Large intestine (tissue), 3 donors: Measurements from ENCODE around the gene ACO1. TPM values are rescaled to one million over a fixed set of nuclear protein-coding genes. Genes with fewer than 3 reads are reported as not detected.
A peak's percentile ranks its signal among the peaks of the same experiment; 100 is the strongest.
"Not testable (repeated sequence)": the region's sequence is repeated elsewhere in the genome, so short reads cannot be mapped to it uniquely, and the experiment has no call there.

ENCODE experiments used
- DNase-seq, 2 donors: peaks; one replicate each; pipeline versions ENCODE4 v3.0.0 to v3.0.0-alpha.2; 2013
- H3K27ac ChIP-seq: one replicate; pipeline ENCODE4 v1.5.1; 2013; ENCODE audit warnings: low read length
- H3K27me3 ChIP-seq: 2 replicates; pipeline ENCODE4 v1.6.1; 2013; ENCODE audit warnings: low read length; ENCODE audit not compliant: control insufficient read depth, insufficient read depth
- H3K36me3 ChIP-seq: 2 replicates; pipeline ENCODE4 v1.6.1; 2013; ENCODE audit warnings: low read length; ENCODE audit not compliant: control insufficient read depth, insufficient read depth
- H3K4me1 ChIP-seq: one replicate; pipeline ENCODE4 v1.6.1; 2013; ENCODE audit warnings: low read length; ENCODE audit not compliant: control insufficient read depth, insufficient read depth
- H3K4me3 ChIP-seq: one replicate; pipeline ENCODE4 v1.5.1; 2013; ENCODE audit warnings: low read length
- H3K9me3 ChIP-seq: one replicate; pipeline ENCODE4 v1.6.1; 2013; ENCODE audit warnings: mild to moderate bottlenecking, low read depth, low read length, moderate library complexity; ENCODE audit not compliant: control insufficient read depth
- WGBS: methylation state at CpG from one replicate; pipeline ENCODE4 v1.1.5; 2013; ENCODE audit warnings: low lambda C conversion rate; ENCODE audit not compliant: insufficient coverage; 5-methylcytosine and 5-hydroxymethylcytosine counted together
- polyA plus RNA-seq: library from polyadenylated mRNA; unstranded; fragments of 120-200 nt; gene quantifications from one replicate; pipeline ENCODE4 v1.2.1, GENCODE V29; 2013

Gene ACO1
- polyA plus RNA-seq, 1 donor = 94.0 TPM

- 100% methylated on average over 2 of the region's 3 CpGs for WGBS
- Histone ChIP-seq H3K27ac (no peak overlapping the region), H3K4me1 (no peaks in the 10 kb centered on the region), H3K36me3 (no peaks in the 10 kb centered on the region), H3K27me3 (no peaks in the 10 kb centered on the region), H3K9me3 (no peaks in the 10 kb centered on the region), H3K4me3 (no peak overlapping the region)
- DNase-seq = no peak
These were observed 35.4 kb upstream of the ACO1 start for GRCh38 chr9:32349013-32349412.

- DNase-seq = no peak
- Histone ChIP-seq H3K36me3 (no peaks in the 10 kb centered on the region), H3K4me3 (no peak overlapping the region), H3K27me3 (no peaks in the 10 kb centered on the region), H3K27ac (no peak overlapping the region), H3K4me1 (no peaks in the 10 kb centered on the region), H3K9me3 (no peaks in the 10 kb centered on the region)
These were observed 33.8 kb upstream of the ACO1 start for GRCh38 chr9:32350682-32351081.

- Histone ChIP-seq H3K4me1 (no peaks in the 10 kb centered on the region), H3K27ac (no peak overlapping the region), H3K9me3 (no peaks in the 10 kb centered on the region), H3K36me3 (no peaks in the 10 kb centered on the region), H3K27me3 (no peaks in the 10 kb centered on the region), H3K4me3 (no peak overlapping the region)
- no peak for DNase-seq
- no CpG with 5 or more reads among the region's 3 CpGs for WGBS
These were observed 32.6 kb upstream of the ACO1 start for GRCh38 chr9:32351845-32352244.

GRCh38 chr9:32353476-32353875 is 31.0 kb upstream of the ACO1 start:
- H3K27me3 ChIP-seq, DNase-seq, H3K4me3 ChIP-seq, H3K9me3 ChIP-seq, H3K4me1 ChIP-seq, H3K36me3 ChIP-seq, H3K27ac ChIP-seq: not testable (repeated sequence)
- no CpG with 5 or more reads among the region's 3 CpGs for WGBS

GRCh38 chr9:32359452-32359851 is 25.0 kb upstream of the ACO1 start:
- WGBS = 83% methylated on average over 2 of the region's 4 CpGs
- DNase-seq = no peak
- no peak overlapping the region for H3K27ac ChIP-seq

GRCh38 chr9:32360983-32361673 is 23.3 kb upstream of the ACO1 start:
- H3K9me3 ChIP-seq = no peaks in the 10 kb centered on the region
- H3K4me3 ChIP-seq = no peak overlapping the region
- no CpG with 5 or more reads among the region's 5 CpGs for WGBS
- no peak overlapping the region for H3K27ac ChIP-seq
- H3K36me3 ChIP-seq = no peaks in the 10 kb centered on the region
- no peak for DNase-seq
- H3K27me3 ChIP-seq = no peaks in the 10 kb centered on the region
- H3K4me1 ChIP-seq = no peaks in the 10 kb centered on the region

More at GRCh38 chr9:32359452-32359851, 25.0 kb upstream of the ACO1 start:
- Histone ChIP-seq H3K4me1 (no peaks in the 10 kb centered on the region), H3K27me3 (no peaks in the 10 kb centered on the region), H3K4me3 (no peak overlapping the region), H3K9me3 (no peaks in the 10 kb centered on the region), H3K36me3 (no peaks in the 10 kb centered on the region)

GRCh38 chr9:32371279-32371678 is 13.2 kb upstream of the ACO1 start:
- Histone ChIP-seq H3K4me3 (no peak overlapping the region), H3K36me3 (no peaks in the 10 kb centered on the region), H3K27ac (no peak overlapping the region), H3K4me1 (no peaks in the 10 kb centered on the region), H3K27me3 (no peaks in the 10 kb centered on the region), H3K9me3 (no peaks in the 10 kb centered on the region)
- DNase-seq = no peak

GRCh38 chr9:32371679-32372078 is 12.8 kb upstream of the ACO1 start:
- no peak overlapping the region for H3K4me3 ChIP-seq
- H3K27ac ChIP-seq = no peak overlapping the region
- no CpG with 5 or more reads among the region's 2 CpGs for WGBS
- no peaks in the 10 kb centered on the region for H3K9me3 ChIP-seq
- no peaks in the 10 kb centered on the region for H3K27me3 ChIP-seq
- no peaks in the 10 kb centered on the region for H3K4me1 ChIP-seq
- DNase-seq = no peak
- no peaks in the 10 kb centered on the region for H3K36me3 ChIP-seq

- no peaks in the 10 kb centered on the region for H3K36me3 ChIP-seq
- no peak overlapping the region for H3K4me3 ChIP-seq
- DNase-seq = no peak
- WGBS = no CpG with 5 or more reads among the region's 2 CpGs
- no peaks in the 10 kb centered on the region for H3K27me3 ChIP-seq
- no peak overlapping the region for H3K27ac ChIP-seq
- H3K9me3 ChIP-seq = no peaks in the 10 kb centered on the region
- no peaks in the 10 kb centered on the region for H3K4me1 ChIP-seq
These were observed 8.2 kb upstream of the ACO1 start for GRCh38 chr9:32376285-32376684.

GRCh38 chr9:32378496-32378895 is 5.9 kb upstream of the ACO1 start:
- Histone ChIP-seq H3K4me3 (no peak overlapping the region), H3K27ac (no peak overlapping the region), H3K9me3 (no peaks in the 10 kb centered on the region), H3K4me1 (peaks cover 10% of the 10 kb centered on the region), H3K36me3 (no peaks in the 10 kb centered on the region), H3K27me3 (no peaks in the 10 kb centered on the region)
- WGBS = no CpG with 5 or more reads among the region's 3 CpGs
- DNase-seq = peak; percentile 44 to 52

- peak; percentile 62 to 71 for DNase-seq
- Histone ChIP-seq H3K36me3 (no peaks in the 10 kb centered on the region), H3K27me3 (no peaks in the 10 kb centered on the region), H3K27ac (no peak overlapping the region), H3K9me3 (no peaks in the 10 kb centered on the region), H3K4me1 (peaks cover 14% of the 10 kb centered on the region), H3K4me3 (no peak overlapping the region)
- 13% methylated on average over 3 of the region's 5 CpGs for WGBS
These were observed 5.3 kb upstream of the ACO1 start for GRCh38 chr9:32378993-32379729.
